Subcutaneous abdominal adipose tissue (tissue), 5 donors: ENCODE results near the gene ZXDC.

Source experiments
- H3K27ac ChIP-seq: one replicate; pipeline ENCODE4 v1.7.0; 2013; ENCODE audit warnings: low read depth, mild to moderate bottlenecking, inconsistent platforms, low read length, moderate library complexity
- H3K27me3 ChIP-seq, 5 donors: one replicate each; pipeline ENCODE4 v1.7.0; 2013; ENCODE audit warnings: low read length in 5 of 5, inconsistent platforms in 1 of 5; ENCODE audit not compliant: control insufficient read depth in 5 of 5, insufficient read depth in 4 of 5
- H3K36me3 ChIP-seq, 5 donors: one replicate each; pipeline ENCODE4 v1.7.0; 2013; ENCODE audit warnings: low read length in 5 of 5; ENCODE audit not compliant: control insufficient read depth in 5 of 5, insufficient read depth in 5 of 5
- H3K4me1 ChIP-seq, 5 donors: one replicate each; pipeline ENCODE4 v1.7.0; 2013; ENCODE audit warnings: low read length in 5 of 5, mild to moderate bottlenecking in 3 of 5, moderate library complexity in 1 of 5; ENCODE audit not compliant: control insufficient read depth in 5 of 5, insufficient read depth in 5 of 5
- H3K4me3 ChIP-seq, 5 donors: one replicate each; pipeline ENCODE4 v1.7.0; 2013; ENCODE audit warnings: low read length in 5 of 5, low read depth in 1 of 5
- H3K9ac ChIP-seq, 5 donors: one replicate each; pipeline ENCODE4 v1.7.0; 2013; ENCODE audit warnings: low read length in 5 of 5, mild to moderate bottlenecking in 4 of 5, moderate library complexity in 3 of 5
- H3K9me3 ChIP-seq, 5 donors: one replicate each; pipeline ENCODE4 v1.7.0; 2013; ENCODE audit warnings: low read length in 5 of 5; ENCODE audit not compliant: control insufficient read depth in 5 of 5
- donor health status: healthy.
- donor health status: healthy.
- donor health status: healthy.
- donor health status: healthy.
- donor health status: healthy.

The ZXDC gene

GRCh38 chr3:126413693-126414080, 62.0 kb downstream of the ZXDC start:
- Histone ChIP-seq H3K4me3 (no peak overlapping the region), H3K9me3 (no peaks in the 10 kb centered on the region), H3K4me1 (peaks cover 0 to 6% (median 0%) of the 10 kb centered on the region in 5 donors), H3K9ac (no peak overlapping the region), H3K27me3 (peaks cover 16 to 46% (median 35%) of the 10 kb centered on the region in 5 donors), H3K36me3 (no peaks in the 10 kb centered on the region), H3K27ac (no peak overlapping the region)

GRCh38 chr3:126412841-126413692, 62.6 kb downstream of the ZXDC start:
- H3K27me3 ChIP-seq: peaks cover 16 to 44% (median 33%) of the 10 kb centered on the region in 5 donors
- no peak overlapping the region for H3K4me3 ChIP-seq
- peaks cover 0 to 6% (median 0%) of the 10 kb centered on the region in 5 donors for H3K4me1 ChIP-seq
- H3K27ac ChIP-seq: no peak overlapping the region
- no peaks in the 10 kb centered on the region for H3K9me3 ChIP-seq
- no peaks in the 10 kb centered on the region for H3K36me3 ChIP-seq
- H3K9ac ChIP-seq: no peak overlapping the region

GRCh38 chr3:126408099-126408498, 67.6 kb downstream of the ZXDC start:
- Histone ChIP-seq H3K4me3 (no peak overlapping the region), H3K27ac (no peak overlapping the region), H3K27me3 (peaks cover 0 to 9% (median 5%) of the 10 kb centered on the region in 5 donors), H3K4me1 (no peaks in the 10 kb centered on the region), H3K36me3 (no peaks in the 10 kb centered on the region), H3K9ac (no peak overlapping the region), H3K9me3 (peaks cover 0 to 7% (median 0%) of the 10 kb centered on the region in 5 donors)

- Histone ChIP-seq H3K27me3 (peaks cover 0 to 9% (median 5%) of the 10 kb centered on the region in 5 donors), H3K9me3 (peaks cover 0 to 7% (median 0%) of the 10 kb centered on the region in 5 donors), H3K36me3 (no peaks in the 10 kb centered on the region), H3K27ac (no peak overlapping the region), H3K9ac (no peak overlapping the region), H3K4me3 (no peak overlapping the region), H3K4me1 (no peaks in the 10 kb centered on the region)
Observed at GRCh38 chr3:126407412-126408044, 68.2 kb downstream of the ZXDC start.

GRCh38 chr3:126406389-126407296, 69.0 kb downstream of the ZXDC start:
- Histone ChIP-seq H3K27ac (no peak overlapping the region), H3K27me3 (peaks cover 0 to 9% (median 5%) of the 10 kb centered on the region in 5 donors), H3K9ac (no peak overlapping the region), H3K36me3 (no peaks in the 10 kb centered on the region), H3K4me3 (no peak overlapping the region), H3K4me1 (no peaks in the 10 kb centered on the region), H3K9me3 (peaks cover 0 to 7% (median 0%) of the 10 kb centered on the region in 5 donors)

GRCh38 chr3:126402666-126403302, 72.9 kb downstream of the ZXDC start:
- Histone ChIP-seq H3K9me3 (peaks cover 0 to 13% (median 0%) of the 10 kb centered on the region in 5 donors), H3K4me3 (no peak overlapping the region), H3K9ac (no peak overlapping the region), H3K27me3 (peaks cover 0 to 10% (median 4%) of the 10 kb centered on the region in 5 donors), H3K4me1 (peaks cover 0 to 9% (median 3%) of the 10 kb centered on the region in 5 donors), H3K36me3 (no peaks in the 10 kb centered on the region), H3K27ac (no peak overlapping the region)

GRCh38 chr3:126402178-126402577, 73.5 kb downstream of the ZXDC start:
- Histone ChIP-seq H3K9ac (no peak overlapping the region), H3K4me3 (no peak overlapping the region), H3K36me3 (no peaks in the 10 kb centered on the region), H3K4me1 (peaks cover 0 to 16% (median 7%) of the 10 kb centered on the region in 5 donors), H3K27me3 (peaks cover 0 to 10% (median 3%) of the 10 kb centered on the region in 5 donors), H3K9me3 (peaks cover 0 to 7% (median 0%) of the 10 kb centered on the region in 5 donors), H3K27ac (no peak overlapping the region)

- Histone ChIP-seq H3K4me3 (no peak overlapping the region), H3K36me3 (no peaks in the 10 kb centered on the region), H3K9me3 (peaks cover 0 to 7% (median 0%) of the 10 kb centered on the region in 5 donors), H3K27ac (no peak overlapping the region), H3K27me3 (peaks cover 0 to 10% (median 3%) of the 10 kb centered on the region in 5 donors), H3K4me1 (peaks cover 0 to 16% (median 7%) of the 10 kb centered on the region in 5 donors), H3K9ac (no peak overlapping the region)
Observed at GRCh38 chr3:126401611-126402160, 74.0 kb downstream of the ZXDC start.

GRCh38 chr3:126399756-126400155, 75.9 kb downstream of the ZXDC start:
- peaks cover 0 to 5% (median 3%) of the 10 kb centered on the region in 5 donors for H3K27me3 ChIP-seq
- no peak overlapping the region for H3K9ac ChIP-seq
- no peak overlapping the region for H3K4me3 ChIP-seq
- peaks cover 0 to 7% (median 0%) of the 10 kb centered on the region in 5 donors for H3K9me3 ChIP-seq
- H3K27ac ChIP-seq: no peak overlapping the region
- no peaks in the 10 kb centered on the region for H3K36me3 ChIP-seq
- H3K4me1 ChIP-seq: peaks cover 0 to 19% (median 11%) of the 10 kb centered on the region in 5 donors
